HG03469 (cell line): ENCODE data around the gene H2BK1.

Experiments
- ATAC-seq: cut with Tn5 transposase; IDR thresholded peaks from one replicate; pipeline ENCODE4 v1.9.1; 2021; ENCODE audit warnings: mild to moderate bottlenecking, moderate library complexity, moderate number of reproducible peaks; ENCODE audit not compliant: unreplicated experiment

Gene H2BK1

DNA sequence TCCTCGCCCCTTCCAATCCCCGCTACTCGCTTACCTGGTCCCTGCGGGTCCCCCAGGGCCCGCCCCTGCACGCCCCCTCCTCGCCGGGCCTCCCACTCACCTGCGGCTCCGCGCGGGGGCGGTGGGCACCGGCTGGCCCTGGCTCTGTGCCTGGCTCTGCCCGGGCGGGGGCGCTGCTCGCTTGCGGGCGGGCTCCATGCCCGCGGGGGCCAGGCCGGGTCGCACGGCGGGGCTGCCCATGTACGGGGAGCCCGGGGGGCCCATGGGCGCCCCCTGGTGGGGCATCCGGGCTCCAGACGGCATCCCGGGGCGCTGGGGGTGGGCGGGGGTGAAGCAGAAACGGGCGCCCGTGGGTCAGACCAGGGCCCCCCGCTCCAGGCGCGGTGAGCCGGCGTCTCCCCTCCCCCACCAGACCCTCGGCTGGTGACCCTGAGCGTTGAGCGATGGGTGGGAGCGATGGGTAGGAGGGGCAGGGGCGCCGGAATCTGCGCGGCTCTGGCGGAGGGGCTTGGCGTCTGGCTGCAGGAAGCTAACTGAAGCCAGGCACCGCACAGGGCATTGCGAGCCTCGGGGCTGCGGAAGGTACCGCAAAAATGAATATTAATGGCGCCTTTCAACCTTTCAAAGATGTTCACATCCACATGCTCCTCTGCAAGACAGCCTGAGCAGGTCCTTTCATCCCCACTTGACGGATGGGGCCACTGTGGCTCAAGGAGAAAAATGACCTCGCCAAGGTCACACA is 35.2 kb upstream of the H2BK1 start:
- no peak for ATAC-seq

DNA sequence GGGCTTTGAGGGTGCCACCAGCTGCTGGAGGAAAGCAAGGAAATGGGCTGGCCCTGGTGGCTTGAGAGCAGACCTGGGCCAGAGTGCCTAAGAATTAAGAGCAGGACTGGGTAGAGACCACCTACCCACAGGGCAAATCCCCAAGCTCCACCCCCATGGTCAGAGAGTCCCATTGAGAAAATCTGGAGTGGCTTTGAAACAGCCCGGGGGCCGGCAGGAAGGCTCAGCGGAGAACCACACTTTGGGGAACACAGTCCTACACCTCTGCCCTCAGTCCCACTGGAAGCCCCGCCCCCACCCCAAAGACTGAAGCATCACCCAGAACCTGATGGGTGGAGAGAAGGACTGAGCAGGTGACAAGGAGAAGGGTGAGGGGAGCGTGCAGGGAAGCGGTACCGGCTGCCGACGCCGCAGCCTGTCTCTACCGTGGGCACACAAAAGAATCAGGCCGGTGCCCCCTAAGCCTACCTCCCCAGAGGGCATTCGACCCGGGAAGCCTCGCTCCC is 34.6 kb upstream of the H2BK1 start:
- ATAC-seq, result no peak

DNA sequence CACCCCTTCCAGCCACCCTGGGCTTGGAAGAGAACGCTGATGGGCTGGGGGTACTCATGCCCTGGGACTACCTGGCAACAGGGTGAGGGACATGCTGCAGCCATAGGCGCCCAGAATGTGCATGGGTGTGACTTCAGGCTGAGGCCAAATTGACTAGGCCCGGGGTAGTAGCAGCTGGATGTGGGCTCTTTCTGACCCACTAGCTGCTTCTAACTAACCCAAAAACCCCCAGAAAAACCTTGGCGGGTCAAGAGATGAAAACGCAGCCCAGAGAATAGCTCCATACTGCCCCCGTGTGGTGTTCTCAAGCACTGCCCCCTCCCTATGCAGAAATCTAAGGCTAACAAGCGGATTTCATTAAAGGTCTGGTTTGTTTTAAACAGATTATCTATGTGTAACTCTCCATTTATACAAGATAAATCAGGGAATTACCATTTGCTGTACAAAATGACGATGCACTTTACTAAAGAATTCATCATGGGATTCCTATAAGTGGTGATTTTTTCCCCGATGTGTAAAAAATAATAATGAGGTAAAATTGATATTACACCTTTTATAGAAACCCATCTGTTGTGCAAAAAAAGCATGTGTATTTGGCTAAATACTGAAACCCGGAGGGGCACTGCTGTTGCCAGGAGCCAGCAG is 34.0 kb upstream of the H2BK1 start:
- no peak for ATAC-seq

DNA sequence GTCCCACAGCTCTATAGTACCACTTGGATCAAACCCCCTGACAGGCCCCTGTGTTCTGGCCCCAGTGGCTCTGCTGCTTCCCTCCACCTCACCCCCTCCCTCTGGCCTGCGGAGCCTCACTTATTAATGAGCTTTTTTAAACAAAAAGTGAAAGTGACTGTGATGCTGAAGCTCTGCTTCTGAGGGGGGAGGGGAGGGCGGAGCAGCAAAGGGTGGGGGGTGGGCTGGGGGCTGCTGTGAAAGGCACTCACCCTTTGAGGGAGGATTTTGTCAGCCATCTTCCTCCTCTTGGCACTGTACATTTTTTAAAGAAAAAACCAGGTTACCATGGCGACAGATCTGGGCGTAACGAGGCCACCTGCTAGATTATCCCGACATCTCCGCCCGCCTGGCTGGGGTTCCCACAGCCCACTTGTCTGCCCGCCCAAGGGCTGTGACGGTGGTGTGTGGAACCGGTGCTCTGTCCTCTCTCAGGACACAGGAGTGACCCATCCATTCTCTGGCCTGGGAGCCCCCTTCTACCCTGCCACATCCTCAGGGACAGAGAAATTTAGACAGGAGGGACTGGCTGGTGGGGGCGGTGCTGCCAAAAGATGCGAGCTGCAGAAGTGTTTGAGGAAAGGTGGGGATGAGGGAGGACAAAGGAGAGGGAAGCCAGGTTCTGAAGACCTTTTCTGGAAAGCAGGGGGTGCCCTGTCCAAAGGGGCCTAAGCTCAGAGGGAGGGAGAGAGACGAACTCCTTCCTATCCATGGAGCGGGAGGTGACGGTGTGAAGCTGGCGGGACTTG is 33.3 kb upstream of the H2BK1 start:
- no peak for ATAC-seq

DNA sequence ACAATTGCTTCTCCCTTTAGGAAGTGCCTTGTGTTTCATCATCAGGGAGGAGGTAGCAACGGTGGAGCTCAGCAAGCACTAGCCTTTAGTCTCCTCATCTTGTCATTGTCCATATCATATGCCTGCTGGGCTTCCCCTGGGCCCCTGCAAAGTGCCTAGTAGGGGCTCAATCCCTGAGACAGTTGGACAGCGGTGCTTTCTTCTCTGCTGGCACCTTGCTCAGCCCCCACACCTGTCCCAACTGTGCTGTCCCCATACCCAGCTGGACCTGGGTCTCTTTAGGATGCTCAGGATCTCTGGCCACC is 32.7 kb upstream of the H2BK1 start:
- ATAC-seq, result no peak

DNA sequence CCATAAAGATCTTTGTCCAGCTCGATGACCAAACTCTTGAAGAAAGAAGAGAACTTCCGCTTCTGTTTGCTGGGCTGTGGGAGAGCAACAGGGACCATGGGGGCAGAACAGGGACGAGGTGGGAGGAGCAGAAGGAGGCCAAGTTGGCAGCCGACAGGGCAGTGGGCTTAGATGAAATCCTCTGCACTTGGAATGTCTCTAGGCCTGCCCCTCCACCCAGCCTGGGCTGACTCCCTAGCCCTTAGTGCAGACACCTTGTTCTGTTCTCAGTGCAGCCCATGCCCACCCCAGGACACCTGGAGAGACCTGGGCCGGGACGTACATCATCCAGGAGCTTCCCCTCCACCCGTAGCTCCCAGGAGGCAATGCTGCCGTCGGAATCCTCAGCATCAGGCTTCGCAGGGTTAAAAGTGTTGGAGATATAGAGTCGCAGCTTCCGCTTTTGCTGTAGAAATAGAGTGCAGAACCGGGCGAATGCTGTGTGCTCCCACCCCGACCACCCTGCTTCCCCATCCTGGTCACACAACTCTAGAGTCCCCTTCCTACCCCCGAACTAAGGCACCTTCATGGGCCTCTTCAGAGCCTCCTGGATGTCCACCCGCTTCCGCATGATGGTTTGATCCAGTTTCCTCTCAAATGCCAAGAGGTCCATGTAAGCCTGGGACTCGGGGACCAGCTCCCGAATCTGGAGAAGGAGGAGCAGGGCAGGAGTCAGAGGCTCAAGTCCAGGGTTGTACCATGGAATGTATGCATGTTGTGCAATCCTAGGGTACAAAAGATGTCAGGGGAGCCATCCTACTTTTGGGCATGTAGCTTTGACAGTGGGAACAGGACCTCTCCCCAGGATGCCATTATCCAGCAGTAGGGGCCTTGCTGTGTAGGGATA is 32.1 kb upstream of the H2BK1 start:
- ATAC-seq, result no peak

DNA sequence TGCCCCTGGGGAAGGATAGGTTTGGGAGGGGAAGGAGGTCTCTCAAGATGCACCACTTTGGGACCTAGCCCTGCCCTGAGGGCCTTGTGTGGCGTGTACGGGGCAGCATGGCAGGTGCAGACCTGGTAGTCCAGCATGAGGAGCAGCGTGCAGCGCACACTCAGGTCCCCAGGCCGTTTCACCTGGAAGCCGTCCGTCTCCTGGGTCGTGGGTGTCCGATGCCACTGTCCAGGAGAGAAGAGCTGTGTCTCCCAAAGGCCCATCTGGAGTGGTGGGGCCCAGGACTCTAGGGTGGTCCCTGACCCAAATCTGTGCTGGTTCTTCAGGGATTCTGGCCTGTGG is 31.4 kb upstream of the H2BK1 start:
- no peak for ATAC-seq

DNA sequence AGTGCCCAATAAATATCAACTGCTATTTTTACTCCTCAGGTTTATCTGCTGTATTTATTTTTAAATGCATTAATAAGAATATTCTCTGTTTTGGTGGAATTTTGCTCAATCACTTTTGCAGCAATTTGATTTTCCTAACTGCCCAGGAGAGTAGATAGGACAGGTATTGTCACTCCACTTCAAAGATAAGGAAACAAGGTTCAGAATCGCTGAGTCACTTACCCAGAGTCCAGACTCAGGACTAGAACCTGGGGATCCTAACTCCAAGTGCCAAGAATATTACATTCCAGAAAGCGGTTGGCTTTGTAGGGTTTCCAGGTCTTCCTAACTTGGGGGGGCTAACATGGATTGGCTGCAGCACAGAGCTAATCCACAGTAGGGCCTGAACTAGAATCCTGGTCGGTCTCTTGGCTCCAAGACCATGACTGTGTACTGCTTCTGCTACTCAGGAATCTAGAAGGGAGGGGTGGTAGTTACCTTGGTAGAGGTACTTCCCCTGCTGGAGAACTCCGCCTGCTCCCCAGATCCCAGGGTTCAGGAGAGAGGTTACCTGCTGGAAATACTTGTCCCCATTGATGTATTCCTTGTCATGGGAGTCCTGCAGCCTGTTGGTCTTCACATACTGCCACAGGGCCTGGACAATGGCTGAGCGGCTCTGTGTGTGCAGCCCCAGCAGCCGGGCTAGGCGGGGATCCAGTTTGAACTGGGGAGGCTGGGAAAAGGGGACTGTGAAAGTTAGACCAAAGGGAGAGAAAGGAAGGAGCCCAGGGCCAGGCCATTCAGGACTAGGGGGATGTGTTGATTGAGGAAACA is 30.9 kb upstream of the H2BK1 start:
- ATAC-seq, result no peak

DNA sequence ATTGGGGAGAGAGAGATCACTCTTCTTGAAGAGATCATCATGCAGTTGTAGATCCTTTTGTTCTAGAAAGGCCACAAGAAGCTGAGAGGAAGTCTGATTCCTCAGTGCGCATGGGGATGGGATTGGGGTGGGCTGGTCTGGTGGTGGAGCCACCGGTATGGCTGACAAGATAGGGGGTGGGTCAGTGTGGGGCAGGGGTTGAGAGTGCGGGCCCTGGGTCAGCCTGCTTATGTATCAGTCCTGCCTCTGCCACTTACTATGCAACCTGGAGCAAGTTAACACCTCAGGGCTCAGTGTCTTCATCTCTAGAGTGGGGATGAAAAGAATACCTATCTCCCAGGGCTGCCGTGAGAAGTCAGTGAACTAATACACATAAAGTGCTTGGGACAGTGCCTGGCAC is 30.2 kb upstream of the H2BK1 start:
- no peak for ATAC-seq

DNA sequence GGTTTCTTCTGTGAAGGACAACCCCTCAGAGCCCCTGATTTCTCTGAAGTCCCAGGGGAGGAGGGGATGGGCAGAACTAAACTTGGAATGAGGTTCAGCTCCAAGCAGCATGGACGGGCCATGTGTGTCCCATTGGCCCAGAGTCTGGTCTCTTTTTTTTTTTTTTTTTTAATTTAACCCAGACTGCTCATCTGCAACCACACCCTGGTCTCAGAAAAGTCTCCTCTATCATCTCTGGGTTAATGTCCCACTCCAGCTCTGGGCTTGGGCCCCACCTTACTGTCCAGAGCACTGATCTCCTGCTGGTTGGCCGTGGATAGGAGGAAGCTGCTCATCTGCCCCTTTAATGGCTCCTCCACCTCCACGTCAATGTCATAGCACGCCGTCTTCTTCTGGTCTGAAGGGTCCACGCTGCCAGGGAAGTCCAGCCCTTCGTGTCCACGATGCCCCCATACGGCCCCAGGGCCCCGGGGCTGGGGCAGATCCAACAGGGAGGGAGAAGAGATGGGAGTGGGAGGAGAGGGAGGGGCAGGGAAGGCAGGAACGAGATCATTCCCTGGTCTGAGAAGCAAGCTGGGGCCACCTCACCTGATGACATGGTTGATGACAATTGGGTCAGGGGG is 29.7 kb upstream of the H2BK1 start:
- ATAC-seq, result no peak

DNA sequence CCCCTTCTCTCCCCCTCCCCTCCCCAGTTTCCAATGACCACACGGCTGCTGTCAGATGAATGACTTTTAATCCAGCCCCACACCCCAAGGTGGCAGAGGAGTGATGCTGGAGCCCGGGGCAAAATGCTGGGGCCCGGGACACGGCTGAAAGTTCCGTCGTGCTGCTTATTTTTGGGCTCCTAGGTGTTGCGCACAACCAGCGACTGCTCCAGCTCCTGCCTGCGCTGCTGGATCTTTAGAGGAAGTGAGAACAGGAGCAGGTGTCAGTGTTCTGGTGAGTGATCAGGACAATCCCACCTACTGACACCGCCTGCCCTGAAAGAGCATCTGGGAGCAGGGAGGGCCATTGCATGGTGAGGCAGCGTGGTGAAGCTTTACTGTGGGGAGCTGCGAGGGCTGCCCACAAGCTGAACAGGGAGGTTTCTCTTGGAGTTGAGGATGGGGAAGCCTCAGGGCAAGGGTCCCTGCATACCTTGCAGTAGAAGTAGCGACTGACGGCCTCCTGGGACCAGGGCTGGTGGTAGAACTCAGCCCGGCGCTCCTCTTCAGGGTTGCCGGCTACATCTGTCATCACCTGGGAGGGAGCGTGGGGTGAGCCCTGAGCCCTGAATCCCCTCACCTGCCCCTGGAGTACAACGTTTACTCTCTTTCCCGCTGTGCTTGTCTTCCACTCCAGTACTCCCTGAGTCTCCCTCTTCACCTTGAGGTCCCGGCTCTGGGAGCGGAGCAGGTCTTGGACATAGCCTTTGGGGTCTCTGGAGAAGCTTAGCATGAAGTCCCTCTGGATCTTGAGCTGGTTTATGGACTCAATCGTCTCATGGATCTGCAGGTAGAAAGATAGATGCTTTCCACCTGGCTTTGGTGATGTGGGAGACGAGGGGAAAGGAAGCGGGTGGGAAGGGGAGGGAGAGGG is 28.9 kb upstream of the H2BK1 start:
- no peak for ATAC-seq

DNA sequence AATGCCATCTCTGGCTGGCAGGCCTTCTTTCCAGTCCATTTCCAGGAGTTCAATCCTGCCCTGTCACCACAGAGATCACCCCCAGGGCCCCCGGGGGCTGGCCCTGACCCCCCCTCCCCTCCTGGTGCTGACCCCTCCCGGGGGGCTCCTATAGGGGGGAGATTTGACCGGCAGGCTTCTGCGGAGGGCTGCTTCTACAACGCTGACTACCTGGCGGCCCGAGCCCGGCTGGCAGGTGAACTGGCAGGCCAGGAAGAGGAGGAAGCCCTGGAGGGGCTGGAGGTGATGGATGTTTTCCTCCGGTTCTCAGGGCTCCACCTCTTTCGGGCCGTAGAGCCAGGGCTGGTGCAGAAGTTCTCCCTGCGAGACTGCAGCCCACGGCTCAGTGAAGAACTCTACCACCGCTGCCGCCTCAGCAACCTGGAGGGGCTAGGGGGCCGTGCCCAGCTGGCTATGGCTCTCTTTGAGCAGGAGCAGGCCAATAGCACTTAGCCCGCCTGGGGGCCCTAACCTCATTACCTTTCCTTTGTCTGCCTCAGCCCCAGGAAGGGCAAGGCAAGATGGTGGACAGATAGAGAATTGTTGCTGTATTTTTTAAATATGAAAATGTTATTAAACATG is 28.0 kb upstream of the H2BK1 start:
- no peak for ATAC-seq

DNA sequence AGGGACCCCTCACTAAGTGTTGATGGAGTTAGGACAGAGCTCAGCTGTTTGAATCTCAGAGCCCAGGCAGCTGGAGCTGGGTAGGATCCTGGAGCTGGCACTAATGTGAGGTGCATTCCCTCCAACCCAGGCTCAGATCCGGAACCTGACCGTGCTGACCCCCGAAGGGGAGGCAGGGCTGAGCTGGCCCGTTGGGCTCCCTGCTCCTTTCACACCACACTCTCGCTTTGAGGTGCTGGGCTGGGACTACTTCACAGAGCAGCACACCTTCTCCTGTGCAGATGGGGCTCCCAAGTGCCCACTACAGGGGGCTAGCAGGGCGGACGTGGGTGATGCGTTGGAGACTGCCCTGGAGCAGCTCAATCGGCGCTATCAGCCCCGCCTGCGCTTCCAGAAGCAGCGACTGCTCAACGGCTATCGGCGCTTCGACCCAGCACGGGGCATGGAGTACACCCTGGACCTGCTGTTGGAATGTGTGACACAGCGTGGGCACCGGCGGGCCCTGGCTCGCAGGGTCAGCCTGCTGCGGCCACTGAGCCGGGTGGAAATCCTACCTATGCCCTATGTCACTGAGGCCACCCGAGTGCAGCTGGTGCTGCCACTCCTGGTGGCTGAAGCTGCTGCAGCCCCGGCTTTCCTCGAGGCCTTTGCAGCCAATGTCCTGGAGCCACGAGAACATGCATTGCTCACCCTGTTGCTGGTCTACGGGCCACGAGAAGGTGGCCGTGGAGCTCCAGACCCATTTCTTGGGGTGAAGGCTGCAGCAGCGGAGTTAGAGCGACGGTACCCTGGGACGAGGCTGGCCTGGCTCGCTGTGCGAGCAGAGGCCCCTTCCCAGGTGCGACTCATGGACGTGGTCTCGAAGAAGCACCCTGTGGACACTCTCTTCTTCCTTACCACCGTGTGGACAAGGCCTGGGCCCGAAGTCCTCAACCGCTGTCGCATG is 27.2 kb upstream of the H2BK1 start:
- ATAC-seq, result no peak

DNA sequence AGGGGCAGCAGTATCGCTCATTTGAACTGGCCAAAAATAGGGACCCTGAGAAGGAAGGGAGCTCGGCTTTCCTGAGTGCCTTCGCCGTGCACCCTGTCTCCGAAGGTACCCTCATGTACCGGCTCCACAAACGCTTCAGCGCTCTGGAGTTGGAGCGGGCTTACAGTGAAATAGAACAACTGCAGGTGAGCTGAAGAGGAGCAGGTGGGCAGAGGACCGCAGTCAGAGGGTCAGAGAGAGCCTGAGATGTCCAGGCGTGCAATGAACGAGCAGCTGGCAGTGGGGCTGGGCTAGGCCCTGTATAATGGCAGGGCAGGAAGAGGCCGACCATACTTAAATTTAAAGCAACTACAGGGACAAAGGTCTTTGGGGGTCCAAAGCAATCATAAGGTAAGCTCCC is 26.1 kb upstream of the H2BK1 start:
- no peak for ATAC-seq

DNA sequence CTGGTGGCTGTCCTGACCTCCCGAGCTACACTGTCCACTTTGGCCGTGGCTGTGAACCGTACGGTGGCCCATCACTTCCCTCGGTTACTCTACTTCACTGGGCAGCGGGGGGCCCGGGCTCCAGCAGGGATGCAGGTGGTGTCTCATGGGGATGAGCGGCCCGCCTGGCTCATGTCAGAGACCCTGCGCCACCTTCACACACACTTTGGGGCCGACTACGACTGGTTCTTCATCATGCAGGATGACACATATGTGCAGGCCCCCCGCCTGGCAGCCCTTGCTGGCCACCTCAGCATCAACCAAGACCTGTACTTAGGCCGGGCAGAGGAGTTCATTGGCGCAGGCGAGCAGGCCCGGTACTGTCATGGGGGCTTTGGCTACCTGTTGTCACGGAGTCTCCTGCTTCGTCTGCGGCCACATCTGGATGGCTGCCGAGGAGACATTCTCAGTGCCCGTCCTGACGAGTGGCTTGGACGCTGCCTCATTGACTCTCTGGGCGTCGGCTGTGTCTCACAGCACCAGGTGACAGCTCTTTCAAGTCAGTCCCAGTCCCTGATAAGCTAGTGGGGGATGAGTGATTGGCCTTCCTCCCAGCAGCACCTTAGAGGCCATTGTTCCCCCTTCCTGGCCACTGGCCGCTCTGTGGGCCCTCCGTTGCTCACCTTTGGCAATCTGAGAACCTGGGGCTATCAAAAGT is 25.0 kb upstream of the H2BK1 start:
- no peak for ATAC-seq

DNA sequence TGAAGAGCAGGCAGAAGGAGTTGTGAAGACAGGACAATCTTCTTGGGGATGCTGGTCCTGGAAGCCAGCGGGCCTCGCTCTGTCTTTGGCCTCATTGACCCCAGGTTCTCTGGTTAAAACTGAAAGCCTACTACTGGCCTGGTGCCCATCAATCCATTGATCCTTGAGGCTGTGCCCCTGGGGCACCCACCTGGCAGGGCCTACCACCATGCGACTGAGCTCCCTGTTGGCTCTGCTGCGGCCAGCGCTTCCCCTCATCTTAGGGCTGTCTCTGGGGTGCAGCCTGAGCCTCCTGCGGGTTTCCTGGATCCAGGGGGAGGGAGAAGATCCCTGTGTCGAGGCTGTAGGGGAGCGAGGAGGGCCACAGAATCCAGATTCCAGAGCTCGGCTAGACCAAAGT is 23.5 kb upstream of the H2BK1 start:
- ATAC-seq, result no peak
